Measurements from ENCODE around the gene DPPA2. TPM values are rescaled to one million over a fixed set of nuclear protein-coding genes. Genes with fewer than 3 reads are reported as not detected.

Gene DPPA2
- total RNA-seq, 1 donor from 2014 or later = not detected

DNA sequence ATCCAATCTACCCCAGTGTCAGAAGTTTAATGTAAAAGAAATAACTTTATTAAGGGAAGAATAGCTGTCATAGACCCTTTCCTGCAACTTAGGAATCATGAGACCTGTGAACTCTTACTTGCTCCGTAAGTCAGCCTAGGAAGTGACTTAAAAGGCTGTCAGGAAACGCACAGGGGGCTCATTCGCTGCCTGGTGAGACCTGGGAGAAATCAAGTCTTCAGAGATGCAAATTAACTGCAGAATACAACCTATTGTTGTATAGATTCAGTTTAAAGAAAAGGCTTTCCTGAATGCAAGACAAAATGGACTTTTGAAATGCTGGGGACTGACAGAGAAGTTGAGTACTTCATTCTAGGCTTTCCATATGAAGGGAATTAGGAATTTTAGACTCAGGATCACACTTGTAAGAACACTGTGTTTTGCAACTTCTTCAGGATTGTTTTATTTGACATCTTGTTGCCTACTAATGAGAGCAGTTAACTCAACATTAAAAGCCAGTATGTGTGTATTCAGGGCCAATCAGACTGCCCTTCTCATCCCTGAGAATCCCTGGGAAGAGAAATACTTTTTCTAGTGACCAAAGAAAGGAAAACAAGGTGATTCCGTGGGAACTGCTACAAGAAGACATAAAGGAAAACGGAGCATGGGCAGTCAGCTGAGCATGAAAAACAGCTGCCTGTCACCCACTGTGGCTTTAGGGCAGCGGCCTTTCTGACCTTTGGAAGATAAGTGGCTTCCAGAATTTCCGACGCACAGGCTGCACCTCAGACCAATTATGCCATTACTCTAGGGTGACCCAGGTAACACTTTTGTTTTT lies 39.5 kb upstream of the DPPA2 start:
- TF ChIP-seq, protein P1, sequence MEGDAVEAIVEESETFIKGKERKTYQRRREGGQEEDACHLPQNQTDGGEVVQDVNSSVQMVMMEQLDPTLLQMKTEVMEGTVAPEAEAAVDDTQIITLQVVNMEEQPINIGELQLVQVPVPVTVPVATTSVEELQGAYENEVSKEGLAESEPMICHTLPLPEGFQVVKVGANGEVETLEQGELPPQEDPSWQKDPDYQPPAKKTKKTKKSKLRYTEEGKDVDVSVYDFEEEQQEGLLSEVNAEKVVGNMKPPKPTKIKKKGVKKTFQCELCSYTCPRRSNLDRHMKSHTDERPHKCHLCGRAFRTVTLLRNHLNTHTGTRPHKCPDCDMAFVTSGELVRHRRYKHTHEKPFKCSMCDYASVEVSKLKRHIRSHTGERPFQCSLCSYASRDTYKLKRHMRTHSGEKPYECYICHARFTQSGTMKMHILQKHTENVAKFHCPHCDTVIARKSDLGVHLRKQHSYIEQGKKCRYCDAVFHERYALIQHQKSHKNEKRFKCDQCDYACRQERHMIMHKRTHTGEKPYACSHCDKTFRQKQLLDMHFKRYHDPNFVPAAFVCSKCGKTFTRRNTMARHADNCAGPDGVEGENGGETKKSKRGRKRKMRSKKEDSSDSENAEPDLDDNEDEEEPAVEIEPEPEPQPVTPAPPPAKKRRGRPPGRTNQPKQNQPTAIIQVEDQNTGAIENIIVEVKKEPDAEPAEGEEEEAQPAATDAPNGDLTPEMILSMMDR (IDR thresholded peaks at IDR 0.05; ENCODE audit: borderline replicate concordance) = no peak
- no peaks in the 10 kb centered on the region for H3K4me1 ChIP-seq
- intact Hi-C loops (cut with micrococcal nuclease) = no loop called here
- H3K4me3 ChIP-seq = no peak overlapping the region
- no peaks in the 10 kb centered on the region for H3K9me3 ChIP-seq (replicated peaks)
- no peak for DNase-seq
- H3K27me3 ChIP-seq (ENCODE audit: low read depth) = peaks cover 23% of the 10 kb centered on the region
- H3K36me3 ChIP-seq = no peaks in the 10 kb centered on the region
- H3K27ac ChIP-seq (replicated peaks) = no peak overlapping the region

DNA sequence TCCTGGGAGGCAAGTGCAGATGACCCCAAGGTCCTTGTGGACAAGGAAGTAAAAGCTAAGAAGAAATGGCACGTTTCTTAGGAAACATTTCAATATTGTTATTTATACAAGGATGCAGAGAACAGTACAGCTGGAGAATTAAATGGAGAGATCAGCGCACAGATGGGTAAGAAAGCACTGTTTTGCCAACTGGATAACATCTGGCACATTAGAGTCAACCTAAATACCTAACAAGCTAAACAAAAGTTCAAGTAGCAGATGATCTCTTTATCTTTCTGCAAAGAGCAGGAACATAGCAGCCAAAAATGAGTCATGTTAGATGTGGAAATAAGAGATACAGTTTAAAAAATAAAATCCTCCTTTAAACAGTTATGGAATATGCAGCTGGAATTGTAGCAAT lies 36.7 kb upstream of the DPPA2 start:
- Histone ChIP-seq H3K27me3 (ENCODE audit: low read depth) (peaks cover 23% of the 10 kb centered on the region), H3K4me3 (no peak overlapping the region), H3K9me3 (replicated peaks) (no peaks in the 10 kb centered on the region), H3K27ac (replicated peaks) (no peak overlapping the region), H3K36me3 (no peaks in the 10 kb centered on the region), H3K4me1 (no peaks in the 10 kb centered on the region)
- intact Hi-C loops (cut with micrococcal nuclease) = no loop called here
- TF ChIP-seq, protein P1 (IDR thresholded peaks at IDR 0.05; ENCODE audit: borderline replicate concordance) = no peak
- no peak for DNase-seq

DNA sequence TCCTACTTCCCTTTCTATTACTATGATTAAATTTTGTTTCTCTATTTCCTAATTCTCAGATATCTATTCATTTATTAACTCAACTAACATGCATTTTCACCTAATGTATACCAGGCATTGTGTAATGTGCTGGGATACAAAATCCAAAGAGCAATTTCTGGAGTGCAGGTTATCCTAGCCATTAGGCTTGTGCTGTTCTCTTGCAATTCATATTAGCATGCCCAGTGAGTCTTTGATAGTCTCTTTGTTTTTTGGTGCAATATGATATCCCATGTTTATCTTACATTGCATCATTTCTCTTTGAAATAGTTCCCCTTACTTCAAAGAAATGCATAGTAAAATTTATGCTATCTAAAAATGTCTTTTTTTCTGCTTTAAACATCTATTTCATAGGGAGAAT lies 34.9 kb upstream of the DPPA2 start:
- intact Hi-C loops (cut with micrococcal nuclease) = no loop called here
- no peak for DNase-seq
- H3K4me1 ChIP-seq = no peaks in the 10 kb centered on the region
- TF ChIP-seq, protein P1 (IDR thresholded peaks at IDR 0.05; ENCODE audit: borderline replicate concordance) = no peak
- H3K27me3 ChIP-seq (ENCODE audit: low read depth) = peaks cover 23% of the 10 kb centered on the region
- no peak overlapping the region for H3K27ac ChIP-seq (replicated peaks)
- H3K4me3 ChIP-seq = no peak overlapping the region
- no peaks in the 10 kb centered on the region for H3K9me3 ChIP-seq (replicated peaks)
- no peaks in the 10 kb centered on the region for H3K36me3 ChIP-seq

DNA sequence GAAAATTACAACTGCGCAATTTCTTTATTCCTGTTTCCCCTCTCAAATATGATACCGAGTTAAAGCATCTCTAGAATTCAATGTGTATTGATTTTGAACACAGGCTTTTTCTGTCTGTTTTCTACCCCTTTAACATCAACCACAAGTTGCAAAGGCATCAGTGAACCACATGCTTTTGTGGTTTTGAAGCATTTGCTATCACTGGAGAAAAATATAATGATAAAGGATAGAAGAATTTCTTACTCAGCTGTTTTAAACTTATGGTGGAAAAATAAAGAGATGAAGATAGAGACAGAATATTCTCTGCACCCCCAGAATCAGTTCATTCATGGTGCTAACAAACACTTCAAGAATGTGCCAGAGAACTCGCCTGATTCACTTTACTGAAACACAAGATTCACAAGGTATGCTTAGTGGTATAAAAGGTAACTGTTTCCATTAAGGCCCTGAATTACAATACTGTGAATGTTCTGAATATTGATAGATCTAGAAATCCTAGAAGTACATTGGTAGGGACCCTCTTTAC lies 30.5 kb upstream of the DPPA2 start:
- Histone ChIP-seq H3K27ac (replicated peaks) (no peak overlapping the region), H3K4me3 (no peak overlapping the region), H3K36me3 (no peaks in the 10 kb centered on the region), H3K27me3 (ENCODE audit: low read depth) (peaks cover 5% of the 10 kb centered on the region), H3K4me1 (no peaks in the 10 kb centered on the region), H3K9me3 (replicated peaks) (peaks cover 12% of the 10 kb centered on the region)
- TF ChIP-seq, protein P1 (IDR thresholded peaks at IDR 0.05; ENCODE audit: borderline replicate concordance) = no peak
- no peak for DNase-seq
- intact Hi-C loops (cut with micrococcal nuclease) = no loop called here

DNA sequence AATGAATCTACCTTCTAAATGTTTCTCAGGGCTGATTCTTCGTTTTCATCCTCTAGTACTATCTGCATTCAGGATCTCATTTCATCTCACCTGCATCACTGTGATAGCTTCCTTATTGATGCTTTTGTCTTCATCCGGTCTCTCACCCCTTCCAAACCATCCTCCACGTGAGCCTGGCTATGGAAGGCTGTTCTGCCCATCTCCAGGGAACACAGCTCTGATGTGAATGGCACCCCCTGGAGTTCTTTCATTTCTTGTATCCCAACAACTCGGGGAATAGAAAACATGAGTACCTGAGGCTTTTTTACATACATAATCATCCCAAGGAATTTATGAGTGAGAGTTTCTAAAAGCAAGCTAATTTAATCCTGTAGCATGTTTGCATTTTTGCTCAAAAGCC lies 29.8 kb upstream of the DPPA2 start:
- intact Hi-C loops (cut with micrococcal nuclease) = no loop called here
- TF ChIP-seq, protein P1 (IDR thresholded peaks at IDR 0.05; ENCODE audit: borderline replicate concordance) = no peak

More for the DNA sequence above, 29.8 kb upstream of the DPPA2 start:
- Histone ChIP-seq H3K27ac (replicated peaks) (no peak overlapping the region), H3K4me1 (no peaks in the 10 kb centered on the region), H3K9me3 (replicated peaks) (peaks cover 12% of the 10 kb centered on the region), H3K4me3 (no peak overlapping the region), H3K27me3 (ENCODE audit: low read depth) (peaks cover 5% of the 10 kb centered on the region), H3K36me3 (no peaks in the 10 kb centered on the region)
- DNase-seq = no peak

All from left ventricle myocardium inferior (tissue), 1 donor.